NCI-H446 treated with DMSO at 0.1 percent for 48 hours (cell line): ENCODE data around the gene MTMR11.
"Not testable (repeated sequence)": the region's sequence is repeated elsewhere in the genome, so short reads cannot be mapped to it uniquely, and the experiment has no call there.

Experiments used
- DNase-seq: peaks from one replicate; lab custom pipeline; 2025; lab: John Stamatoyannopoulos, UW

MTMR11 gene

GRCh38 chr1:149936170-149936991 lies at the start of gene MTMR11:
TSS of gene MTMR11 (minus strand) at chr1:149936879. CDS start at chr1:149936647, 232 bp downstream.
- DNase-seq = no peak

GRCh38 chr1:149979972-149980540 lies 43.4 kb upstream of the MTMR11 start:
- DNase-seq = no peak

DNA sequence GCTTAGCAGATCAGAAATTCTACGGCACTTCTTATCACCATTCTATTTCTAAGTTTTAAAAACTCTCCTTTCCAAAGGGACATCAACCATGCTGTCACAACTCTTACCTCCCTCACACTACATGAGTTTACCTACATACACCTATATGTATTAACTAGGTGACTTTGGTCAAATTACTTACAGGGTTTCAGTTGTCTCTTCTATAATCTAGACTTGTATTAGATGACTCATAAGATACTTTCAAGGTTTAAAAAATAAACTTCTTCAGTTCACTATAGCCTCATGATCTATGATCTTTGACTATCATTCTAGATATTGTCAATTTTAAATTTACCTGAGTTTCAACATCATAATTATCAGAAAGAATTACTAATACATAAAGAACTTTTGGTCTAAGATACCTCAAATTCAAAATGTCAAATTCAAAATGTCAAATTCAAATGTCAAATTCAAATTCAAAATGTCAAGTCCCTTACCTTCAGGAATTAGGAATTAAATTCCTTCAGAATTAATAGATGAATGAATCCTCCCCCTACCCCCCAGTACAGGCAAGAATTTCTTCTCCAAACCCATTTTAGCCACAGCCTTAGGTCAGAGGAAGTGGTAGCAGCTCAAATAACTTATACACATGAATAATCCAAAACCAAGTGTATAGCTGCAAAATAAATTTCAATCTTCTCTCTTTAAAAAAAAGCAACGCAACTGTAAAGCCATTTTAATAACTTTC lies 42.7 kb upstream of the MTMR11 start:
- no peak for DNase-seq

GRCh38 chr1:149978547-149979023 lies 41.9 kb upstream of the MTMR11 start:
- DNase-seq = no peak

DNA sequence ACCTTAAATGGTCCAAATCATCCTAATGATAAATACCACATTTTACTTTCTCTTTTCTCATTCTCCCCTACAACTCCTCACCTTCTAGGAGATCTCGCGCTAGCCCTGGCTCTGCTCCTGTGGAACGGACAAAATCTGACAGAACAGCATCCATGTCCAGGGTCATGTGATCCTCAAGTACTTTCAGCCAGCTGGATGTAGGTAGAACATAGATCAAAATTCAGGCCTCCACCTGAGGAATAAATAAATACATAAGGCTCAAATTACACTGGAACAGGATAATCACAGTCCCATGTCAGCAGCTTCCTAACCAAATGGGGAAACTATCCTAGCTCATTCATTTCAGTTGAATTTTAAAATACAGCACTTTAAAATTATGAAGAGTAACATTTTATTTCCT lies 40.7 kb upstream of the MTMR11 start:
- DNase-seq = no peak

DNA sequence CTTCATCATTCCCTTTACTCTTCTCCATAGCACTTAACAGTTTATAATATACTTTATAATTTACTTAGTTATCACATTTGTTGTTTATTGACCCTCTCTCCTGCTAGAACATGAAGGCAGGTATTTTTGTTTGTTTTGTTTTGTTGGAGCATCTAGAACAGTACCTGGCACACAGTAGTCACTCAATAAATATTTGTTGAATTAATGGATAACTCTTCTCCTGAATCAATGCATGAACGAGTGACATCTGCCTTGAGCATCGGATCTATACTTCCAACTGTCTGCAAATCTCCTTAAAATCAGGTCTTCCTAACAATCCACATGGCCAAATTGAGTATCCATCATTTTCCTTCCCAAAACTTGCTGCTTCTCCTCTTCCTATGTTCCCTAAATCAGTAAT lies 35.9 kb upstream of the MTMR11 start:
- DNase-seq = no peak

DNA sequence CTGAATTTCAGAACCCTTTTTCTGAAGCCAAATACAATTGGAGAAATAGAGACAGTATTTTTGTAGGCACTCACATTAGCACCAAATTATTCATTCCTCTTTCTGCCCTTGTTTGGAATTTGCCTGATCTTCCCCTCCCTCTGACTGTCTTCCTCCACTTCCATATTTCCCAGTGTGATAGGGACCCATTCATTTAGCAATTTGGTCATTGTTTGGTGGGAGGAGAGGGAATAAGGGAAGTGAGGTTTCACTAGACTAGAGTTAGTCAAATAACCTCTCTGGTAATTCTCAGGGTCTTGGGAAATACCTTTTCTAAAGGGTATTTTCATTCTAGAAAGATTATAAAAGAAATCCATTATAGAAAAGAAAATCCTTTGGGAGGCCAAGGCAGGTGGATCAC lies 31.0 kb upstream of the MTMR11 start:
- DNase-seq = no peak

- DNase-seq = no peak
Measured at GRCh38 chr1:149967041-149967440, 30.4 kb upstream of the MTMR11 start.

- DNase-seq = no peak
Measured at GRCh38 chr1:149966405-149966804, 29.7 kb upstream of the MTMR11 start.

- DNase-seq = no peak
Measured at GRCh38 chr1:149965440-149965839, 28.8 kb upstream of the MTMR11 start.

GRCh38 chr1:149963358-149963757 lies 26.7 kb upstream of the MTMR11 start:
- no peak for DNase-seq

- DNase-seq = no peak
Measured at GRCh38 chr1:149962736-149963135, 26.1 kb upstream of the MTMR11 start.

- peak; percentile 57 for DNase-seq
Measured at GRCh38 chr1:149962039-149962647, 25.5 kb upstream of the MTMR11 start.

- not testable (repeated sequence) for DNase-seq
Measured at GRCh38 chr1:149957548-149957947, 20.9 kb upstream of the MTMR11 start.

DNA sequence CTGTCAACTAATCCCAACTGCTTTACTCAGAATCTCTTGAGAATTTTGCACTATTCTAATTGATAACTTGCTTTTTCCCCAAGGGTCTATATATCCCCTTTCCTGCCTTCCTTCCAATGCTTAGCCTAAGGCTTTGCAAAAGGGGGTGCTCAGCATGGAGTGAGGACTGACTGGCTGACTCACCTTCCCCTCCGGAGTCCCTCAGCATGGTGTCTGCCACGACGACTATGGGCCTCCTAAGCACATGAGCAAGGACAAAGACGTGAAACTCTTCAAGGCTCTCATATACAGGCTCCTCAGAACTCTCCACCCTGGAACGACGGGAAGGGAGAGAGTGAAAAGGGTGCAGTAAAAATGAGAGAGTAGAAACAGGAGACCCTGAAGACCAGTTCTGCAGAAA lies 13.2 kb upstream of the MTMR11 start:
- DNase-seq = no peak

GRCh38 chr1:149945206-149945605 lies 8.5 kb upstream of the MTMR11 start:
- no peak for DNase-seq

DNA sequence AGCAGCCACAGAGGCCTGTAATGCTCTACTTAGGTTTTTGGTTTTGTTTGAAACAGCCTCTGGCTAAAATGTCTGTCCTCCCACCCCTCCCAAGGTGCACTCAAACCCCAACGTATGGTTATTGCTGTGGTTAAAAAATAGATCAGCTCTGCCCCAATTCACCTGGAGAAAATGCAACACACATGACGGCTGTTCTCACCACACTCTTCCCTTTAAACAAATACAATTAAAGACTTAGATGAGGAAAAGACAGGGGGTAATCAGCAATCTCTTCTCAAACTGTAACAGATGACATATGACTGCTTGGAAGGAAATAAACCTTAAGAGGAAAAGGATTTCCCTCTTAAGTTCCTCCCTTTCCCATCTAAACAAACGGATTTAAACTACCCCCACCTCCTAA lies 6.2 kb upstream of the MTMR11 start:
- no peak for DNase-seq

- DNase-seq = no peak
Measured at GRCh38 chr1:149942207-149942606, 5.5 kb upstream of the MTMR11 start.

DNA sequence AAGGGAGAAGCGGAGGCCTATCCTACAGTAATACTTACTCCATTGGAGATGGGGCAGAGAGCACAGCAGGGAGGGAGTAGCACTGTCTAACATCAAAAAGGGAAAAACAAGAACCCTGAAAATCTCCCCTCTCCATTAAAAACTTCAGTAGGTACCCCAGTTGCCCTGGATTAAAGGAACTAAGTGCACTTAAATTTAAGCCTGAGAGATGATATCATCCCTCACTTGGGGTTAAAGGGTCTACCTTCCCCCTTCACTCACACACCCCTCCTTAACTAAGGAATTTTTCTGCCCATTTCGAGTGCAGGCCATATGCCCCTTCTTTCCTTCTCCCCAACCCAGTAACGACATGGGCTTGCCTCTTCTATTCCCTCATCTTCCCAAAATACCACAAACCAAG lies 3.7 kb upstream of the MTMR11 start:
- no peak for DNase-seq

DNA sequence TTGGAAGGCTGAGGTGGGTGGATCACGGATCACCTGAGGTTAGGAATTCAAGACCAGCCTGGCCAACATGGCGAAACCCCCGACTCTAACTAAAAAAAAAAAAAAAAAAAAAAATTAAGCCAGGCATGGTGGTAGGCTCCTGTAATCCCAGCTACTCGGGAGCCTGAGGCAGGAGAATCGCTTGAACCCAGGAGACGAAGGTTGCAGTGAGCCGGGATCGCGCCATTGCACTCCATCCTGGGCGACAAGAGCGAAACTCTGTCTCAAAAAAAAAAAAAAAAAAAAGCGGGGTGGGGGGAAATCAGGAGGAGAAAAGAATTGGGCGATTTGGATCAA lies 2.0 kb upstream of the MTMR11 start:
- DNase-seq = not testable (repeated sequence)

DNA sequence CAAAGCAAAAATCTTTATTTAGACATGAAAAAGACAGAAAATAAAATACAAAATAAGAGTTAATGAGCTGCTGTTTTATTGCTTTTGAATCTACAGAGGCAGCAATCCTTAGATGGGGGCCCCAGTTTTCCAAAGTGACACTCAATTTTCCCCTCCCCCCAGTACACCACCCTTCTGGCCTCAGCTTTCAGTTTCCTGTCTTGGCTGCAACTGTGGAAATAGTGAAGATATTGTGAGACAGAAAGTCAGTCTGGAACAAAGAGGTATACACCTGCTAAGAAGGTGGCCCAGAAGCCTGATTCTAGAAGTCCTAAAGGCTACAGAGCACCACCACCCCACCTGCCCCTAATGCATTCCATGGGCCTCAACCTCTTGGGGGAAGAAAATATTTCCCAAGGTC lies 1.1 kb upstream of the MTMR11 start:
- no peak for DNase-seq

DNA sequence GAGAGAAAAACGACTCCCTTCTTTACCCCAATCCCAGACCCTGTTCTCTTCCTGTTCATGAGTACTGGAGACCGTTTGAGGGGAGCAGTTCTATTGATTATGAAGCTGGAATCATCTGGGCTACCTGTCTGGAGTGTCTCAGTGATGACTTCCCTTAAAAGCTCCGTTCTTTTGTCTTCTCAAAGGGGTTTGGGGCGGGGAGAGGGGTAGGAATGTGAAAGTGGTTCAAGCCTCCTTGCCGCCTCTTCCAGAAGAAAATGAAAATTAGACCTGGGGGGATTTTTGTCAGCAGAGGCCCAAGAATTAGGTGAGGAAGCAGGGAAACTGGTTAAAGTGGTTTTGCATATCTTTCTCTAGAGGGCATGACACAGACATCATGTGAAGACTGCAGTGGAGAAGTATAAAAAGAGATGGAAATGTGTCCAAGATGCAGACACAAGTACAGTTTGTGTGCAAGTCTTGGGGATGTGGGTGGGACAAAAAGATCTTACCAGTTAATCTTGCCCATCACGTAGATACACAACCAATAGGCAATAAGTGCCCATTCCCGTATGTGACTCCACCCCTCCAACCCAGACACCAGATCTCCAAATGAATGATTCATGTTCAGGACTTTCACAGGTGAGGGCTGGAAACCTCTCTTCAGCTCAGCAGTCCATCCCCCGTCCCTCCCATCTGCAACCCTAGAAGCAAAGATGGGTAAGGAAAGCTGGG lies 470 bp upstream of the MTMR11 start:
- DNase-seq = peak; percentile 43
